AG20443 (cell line): ENCODE data around the gene GPM6B.
"Not testable (repeated sequence)": the region's sequence is repeated elsewhere in the genome, so short reads cannot be mapped to it uniquely, and the experiment has no call there.

ENCODE experiments used
- DNase-seq: peaks from one replicate; pipeline ENCODE4 v3.0.0; 2012; ENCODE audit warnings: low spot score, mixed read lengths

The GPM6B gene

DNA sequence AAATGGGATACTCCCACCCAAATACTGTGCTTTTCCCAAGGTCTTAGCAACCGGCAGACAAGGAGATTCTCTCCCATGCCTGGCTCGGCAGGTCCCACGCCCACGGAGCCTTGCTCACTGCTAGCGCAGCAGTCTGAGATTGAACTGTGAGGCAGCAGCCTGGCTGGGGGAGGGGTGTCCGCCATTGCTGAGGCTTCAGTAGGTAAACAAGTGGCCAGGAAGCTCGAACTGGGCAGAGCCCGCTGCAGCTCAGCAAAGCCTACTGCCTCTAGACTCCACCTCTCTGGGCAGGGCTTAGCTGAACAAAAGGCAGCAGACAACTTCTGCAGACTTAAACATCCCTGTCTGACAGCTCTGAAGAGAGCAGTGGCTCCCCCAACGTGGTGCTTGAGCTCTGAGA is 92.0 kb downstream of the GPM6B start:
- DNase-seq = not testable (repeated sequence)

DNA sequence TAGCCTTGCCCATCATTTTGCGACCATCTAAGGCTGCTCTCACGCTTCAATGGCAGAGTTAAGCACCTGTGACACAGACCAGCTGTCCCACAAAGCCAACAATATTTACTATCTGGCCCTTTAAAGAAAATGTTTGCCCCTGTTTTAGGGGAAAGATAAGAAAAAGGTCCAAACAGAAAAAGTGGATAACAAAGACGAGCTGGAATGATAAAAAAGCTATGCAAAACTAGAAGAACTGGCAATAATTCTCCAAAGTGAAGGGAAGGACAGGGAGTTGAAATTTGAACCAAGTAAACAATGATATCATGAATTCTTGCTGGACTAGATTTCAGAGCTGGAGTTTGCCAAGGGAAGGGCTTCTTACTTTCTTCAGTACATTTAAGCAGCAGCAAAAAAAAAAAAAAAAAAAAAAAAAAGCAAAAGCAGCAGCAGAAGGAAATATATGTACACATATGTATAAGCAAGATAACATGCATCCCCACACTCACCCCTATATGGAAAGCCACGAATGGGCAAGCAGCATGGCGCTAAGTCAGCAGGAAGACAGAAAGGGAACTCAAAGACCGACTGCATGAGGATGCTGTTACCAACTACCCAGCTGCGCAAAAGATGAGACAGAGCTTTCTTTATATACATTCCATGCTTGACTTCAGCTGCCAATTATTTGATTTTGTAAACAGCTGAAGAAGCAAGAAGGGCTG is 94.9 kb downstream of the GPM6B start:
- peak; percentile 16 for DNase-seq

DNA sequence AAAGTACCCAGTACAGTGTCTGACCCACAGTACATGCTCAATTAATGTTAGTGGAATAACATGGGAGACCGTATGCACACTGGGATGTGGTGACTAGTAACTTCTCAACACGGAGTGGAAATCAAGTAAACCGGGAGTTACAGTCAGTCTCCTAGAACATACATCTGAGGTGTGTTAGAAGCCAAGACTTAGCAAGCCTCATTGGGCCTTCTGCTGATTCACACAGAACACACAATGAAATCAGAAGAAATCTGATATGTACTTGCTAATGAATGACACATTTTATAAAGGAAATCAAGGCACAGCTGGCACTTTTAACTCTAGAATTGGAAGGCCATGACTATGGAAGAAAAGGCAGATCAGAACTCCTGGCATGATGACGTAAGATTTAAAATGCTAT is 95.5 kb downstream of the GPM6B start:
- DNase-seq = no peak
